SK-N-SH (cell line): ENCODE data around the gene PLPPR5.

Experiments used
- CHD2 ChIP-seq: fragments of 150-350 bp; IDR thresholded peaks from 2 replicates; pipeline ENCODE4 v1.6.1; 2018; ENCODE audit warnings: low read length; ENCODE audit not compliant: partially characterized antibody
- EP300 ChIP-seq, 2 experiments: IDR thresholded peaks; 2 replicates each; pipeline versions ENCODE4 v1.4.0 to v1.6.1; 2012; ENCODE audit warnings: borderline replicate concordance in 1 of 2, low read depth in 1 of 2, low read length in 1 of 2
- FOSL2 ChIP-seq: IDR thresholded peaks from 2 replicates; pipeline ENCODE4 v1.4.0; 2012; ENCODE audit warnings: low read depth, mild to moderate bottlenecking, moderate library complexity, borderline replicate concordance
- MXI1 ChIP-seq: IDR thresholded peaks from 2 replicates; pipeline ENCODE4 v1.6.1; 2012; ENCODE audit warnings: mild to moderate bottlenecking, low read depth, low read length, improper control_type of control experiment
- POLR2AphosphoS5 ChIP-seq: IDR thresholded peaks from 2 replicates; pipeline ENCODE4 v1.6.1; 2012; ENCODE audit warnings: low read depth, low read length
- SIN3A ChIP-seq: IDR thresholded peaks from 2 replicates; pipeline ENCODE4 v1.6.1; 2012; ENCODE audit warnings: low read depth, mild to moderate bottlenecking, low read length, moderate library complexity, borderline replicate concordance
- SMC3 ChIP-seq: IDR thresholded peaks from 2 replicates; pipeline ENCODE4 v1.6.1; 2012; ENCODE audit warnings: low read depth, low read length, improper control_type of control experiment
- USF2 ChIP-seq: fragments of 150-350 bp; IDR thresholded peaks from 2 replicates; pipeline ENCODE4 v1.6.1; 2017; ENCODE audit warnings: antibody characterized with exemption, low read length, low read depth, borderline replicate concordance
- YY1 ChIP-seq: IDR thresholded peaks from 2 replicates; pipeline ENCODE4 v1.4.0; 2012; ENCODE audit warnings: low read depth, mild to moderate bottlenecking
- ZBTB33 ChIP-seq: IDR thresholded peaks from 2 replicates; pipeline ENCODE4 v1.4.0; 2012; ENCODE audit warnings: low read depth, borderline replicate concordance
- TF ChIP-seq, protein P1 (sequence below): fragments of 200-600 bp; sonication (generic); IDR thresholded peaks from 2 replicates; pipeline ENCODE4 v1.6.1; 2017; ENCODE audit warnings: antibody characterized with exemption, mild to moderate bottlenecking, moderate library complexity

DNA sequence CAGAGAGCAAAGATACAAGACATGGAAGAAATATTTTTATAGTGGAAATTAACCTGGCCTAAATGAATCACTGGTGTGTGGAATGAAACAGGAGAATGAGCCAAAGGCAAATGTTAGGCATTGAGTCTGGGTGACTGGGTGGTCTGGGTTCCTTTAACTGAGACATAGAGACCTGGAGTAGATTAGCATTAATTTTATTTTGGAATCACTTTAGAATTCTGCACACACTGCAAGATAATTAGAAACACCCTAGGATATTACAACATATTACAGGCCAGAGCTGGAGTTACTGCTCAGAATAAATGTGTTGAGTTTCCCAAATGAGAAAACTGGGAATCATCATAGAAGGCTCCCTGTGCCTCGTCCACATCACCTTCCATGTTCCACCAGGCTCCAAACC is 85.5 kb downstream of the PLPPR5 start:
- TF ChIP-seq, protein P1, sequence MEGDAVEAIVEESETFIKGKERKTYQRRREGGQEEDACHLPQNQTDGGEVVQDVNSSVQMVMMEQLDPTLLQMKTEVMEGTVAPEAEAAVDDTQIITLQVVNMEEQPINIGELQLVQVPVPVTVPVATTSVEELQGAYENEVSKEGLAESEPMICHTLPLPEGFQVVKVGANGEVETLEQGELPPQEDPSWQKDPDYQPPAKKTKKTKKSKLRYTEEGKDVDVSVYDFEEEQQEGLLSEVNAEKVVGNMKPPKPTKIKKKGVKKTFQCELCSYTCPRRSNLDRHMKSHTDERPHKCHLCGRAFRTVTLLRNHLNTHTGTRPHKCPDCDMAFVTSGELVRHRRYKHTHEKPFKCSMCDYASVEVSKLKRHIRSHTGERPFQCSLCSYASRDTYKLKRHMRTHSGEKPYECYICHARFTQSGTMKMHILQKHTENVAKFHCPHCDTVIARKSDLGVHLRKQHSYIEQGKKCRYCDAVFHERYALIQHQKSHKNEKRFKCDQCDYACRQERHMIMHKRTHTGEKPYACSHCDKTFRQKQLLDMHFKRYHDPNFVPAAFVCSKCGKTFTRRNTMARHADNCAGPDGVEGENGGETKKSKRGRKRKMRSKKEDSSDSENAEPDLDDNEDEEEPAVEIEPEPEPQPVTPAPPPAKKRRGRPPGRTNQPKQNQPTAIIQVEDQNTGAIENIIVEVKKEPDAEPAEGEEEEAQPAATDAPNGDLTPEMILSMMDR: no peak
- TF ChIP-seq YY1 (no peak), POLR2AphosphoS5 (no peak), SMC3 (no peak), CHD2 (no peak), SIN3A (no peak), FOSL2 (no peak), ZBTB33 (no peak), MXI1 (no peak), USF2 (no peak), EP300 (IDR thresholded peaks at IDR 0.05; ENCODE audit: borderline replicate concordance in 1 of 2, low read depth in 1 of 2, low read length in 1 of 2) (peak in 1 of 2 experiments; percentile 85; a peak in 2 of 4 replicates)
